NCI-H1105 treated with DMSO at 0.1 percent for 48 hours (cell line): ENCODE results near the gene DTWD1.
"Not testable (repeated sequence)": the region's sequence is repeated elsewhere in the genome, so short reads cannot be mapped to it uniquely, and the experiment has no call there.

ENCODE experiments used
- DNase-seq: peaks from one replicate; lab custom pipeline; 2025; lab: John Stamatoyannopoulos, UW

Gene DTWD1, protein sequence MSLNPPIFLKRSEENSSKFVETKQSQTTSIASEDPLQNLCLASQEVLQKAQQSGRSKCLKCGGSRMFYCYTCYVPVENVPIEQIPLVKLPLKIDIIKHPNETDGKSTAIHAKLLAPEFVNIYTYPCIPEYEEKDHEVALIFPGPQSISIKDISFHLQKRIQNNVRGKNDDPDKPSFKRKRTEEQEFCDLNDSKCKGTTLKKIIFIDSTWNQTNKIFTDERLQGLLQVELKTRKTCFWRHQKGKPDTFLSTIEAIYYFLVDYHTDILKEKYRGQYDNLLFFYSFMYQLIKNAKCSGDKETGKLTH

DNA sequence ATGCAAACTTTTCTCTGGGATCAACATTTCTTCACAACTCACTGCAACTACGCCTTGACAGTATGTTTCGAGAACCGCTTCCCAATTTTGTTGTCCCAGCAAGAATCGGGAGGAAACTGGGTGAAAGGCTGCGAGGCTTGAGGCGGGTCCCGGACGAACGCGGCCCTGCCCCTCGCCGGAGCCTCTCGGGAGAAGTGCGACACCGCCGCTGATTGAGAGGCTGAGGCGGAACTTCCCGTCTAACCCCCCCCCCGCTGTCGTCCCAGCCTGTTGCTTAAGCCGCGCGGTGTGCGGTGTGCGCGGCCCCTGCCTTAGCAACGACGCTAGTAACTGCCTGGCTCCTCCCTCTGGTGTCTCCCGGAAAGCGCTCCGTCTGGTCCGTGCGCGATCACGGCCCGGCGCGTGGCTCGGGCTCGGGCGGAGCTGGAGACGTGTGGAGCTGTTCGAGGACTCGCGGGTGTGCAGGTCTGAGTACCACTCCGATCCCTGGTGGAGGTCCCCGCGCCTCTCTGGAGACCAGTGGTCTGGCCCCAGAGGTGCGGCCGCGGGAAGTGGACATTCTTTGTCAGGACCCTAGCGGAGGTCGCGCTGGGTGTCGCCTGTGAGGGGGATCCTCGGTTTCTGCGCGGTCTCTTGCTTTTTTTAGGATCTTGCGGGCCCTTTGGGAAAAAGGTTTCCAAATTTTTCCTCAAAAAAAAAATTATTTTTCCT lies at the start of gene DTWD1, which contains the start of gene FAM227B:
DTWD1 (plus strand) TSS at position 391 of the 711 bp plus-strand sequence. CDS start 4,120 bp downstream, outside the sequence.
FAM227B (minus strand) TSS at position 161 of the 711 bp plus-strand sequence. CDS start 5,647 bp downstream, outside the sequence.
- peak; percentile 87 for DNase-seq

DNA sequence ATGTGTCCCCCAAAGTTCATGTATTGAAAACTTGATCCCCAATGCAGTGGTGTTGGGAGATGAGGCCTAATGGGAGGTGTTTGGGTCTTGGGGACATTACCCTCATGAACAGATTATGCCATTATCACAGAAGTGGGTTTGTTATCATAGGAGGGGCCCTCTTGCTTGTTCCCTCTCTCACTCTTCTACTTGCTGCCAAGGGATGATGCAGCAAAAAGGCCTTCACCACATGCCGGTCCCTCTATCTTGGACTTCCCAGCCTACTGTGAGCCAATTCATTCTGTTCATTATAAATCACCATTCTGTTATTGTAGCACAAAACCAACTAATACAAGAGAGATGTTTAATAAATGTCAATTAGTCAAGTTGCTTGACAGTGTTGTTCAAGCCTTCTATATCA lies 47.4 kb upstream of the DTWD1 start:
- DNase-seq, result no peak

DNA sequence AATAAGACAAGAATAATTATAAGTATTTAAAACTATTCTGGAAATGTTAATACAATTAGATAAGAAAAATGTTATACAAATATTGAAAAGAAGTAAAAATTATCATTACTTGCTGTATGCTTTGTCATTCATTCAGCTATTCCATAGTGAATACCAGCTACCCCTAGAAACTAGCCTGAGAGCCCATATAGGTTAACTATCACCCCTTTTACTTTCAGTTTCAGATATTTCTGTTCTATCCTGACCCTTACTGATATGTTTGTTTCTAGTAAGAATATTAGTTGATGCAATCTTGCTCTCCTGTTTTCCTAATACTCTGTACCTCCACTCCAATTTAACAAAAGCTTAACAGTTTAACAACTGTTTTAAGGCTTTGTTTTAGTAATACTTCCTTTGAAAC lies 31.8 kb upstream of the DTWD1 start:
- DNase-seq, result no peak

DNA sequence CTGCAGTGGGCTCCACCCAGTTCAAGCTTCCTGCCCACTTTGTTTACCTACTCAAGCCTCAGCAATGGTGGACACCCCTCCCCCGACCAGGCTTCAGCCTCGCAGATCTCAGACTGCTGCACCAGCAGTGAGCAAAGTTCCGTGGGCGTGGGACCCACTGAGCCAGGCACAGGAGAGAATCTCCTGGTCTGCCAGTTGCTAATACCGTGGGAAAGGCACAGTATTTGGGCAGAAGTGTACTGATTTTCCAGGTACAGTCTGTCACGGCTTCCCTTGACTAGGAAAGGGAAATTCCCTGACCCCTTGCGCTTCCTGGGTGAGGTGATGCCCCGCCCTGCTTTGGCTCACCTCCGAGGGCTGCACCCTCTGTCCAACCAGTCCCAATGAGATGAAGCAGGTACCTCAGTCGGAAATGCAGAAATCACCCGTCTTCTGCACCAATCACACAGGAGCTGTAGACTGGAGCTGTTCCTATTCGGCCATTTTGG lies 28.0 kb upstream of the DTWD1 start:
- DNase-seq, result not testable (repeated sequence)

DNA sequence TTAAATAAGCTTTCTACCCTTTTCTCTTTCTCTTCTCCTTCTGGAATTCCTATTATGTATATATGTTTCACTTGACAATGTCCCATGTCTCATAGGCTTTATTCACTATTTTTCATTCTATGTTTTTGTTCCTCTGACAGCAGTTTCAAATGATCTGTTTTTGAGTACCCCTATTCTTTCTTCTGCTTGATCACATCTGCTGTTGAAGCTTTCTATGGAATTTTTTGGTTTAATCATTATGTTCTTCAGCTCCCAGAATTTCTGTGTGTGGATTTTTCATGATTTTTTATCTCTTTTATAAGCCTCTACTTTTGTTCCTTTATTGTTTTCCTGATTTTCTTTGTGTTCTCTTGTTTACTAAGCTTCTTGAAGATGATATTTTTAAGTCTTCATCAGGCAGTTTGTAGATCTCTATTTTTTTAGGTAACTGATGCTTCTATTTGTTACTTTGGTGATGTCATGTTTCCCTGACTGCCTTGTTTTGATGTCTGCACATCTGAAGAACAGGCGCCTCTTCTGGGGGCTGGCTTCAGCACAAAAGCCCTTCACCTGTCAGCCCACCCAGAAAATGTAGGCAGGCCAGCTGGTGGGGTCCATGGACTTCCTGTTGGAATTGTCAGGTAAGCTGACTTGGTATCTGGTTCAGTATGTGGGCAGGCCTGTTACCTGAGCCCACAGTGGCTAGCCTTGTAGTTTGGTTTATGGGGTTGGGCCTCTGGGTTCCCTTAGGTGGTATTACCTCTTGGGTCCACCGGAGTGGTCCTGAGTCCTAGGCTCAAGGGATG lies 16.0 kb upstream of the DTWD1 start:
- no peak for DNase-seq

DNA sequence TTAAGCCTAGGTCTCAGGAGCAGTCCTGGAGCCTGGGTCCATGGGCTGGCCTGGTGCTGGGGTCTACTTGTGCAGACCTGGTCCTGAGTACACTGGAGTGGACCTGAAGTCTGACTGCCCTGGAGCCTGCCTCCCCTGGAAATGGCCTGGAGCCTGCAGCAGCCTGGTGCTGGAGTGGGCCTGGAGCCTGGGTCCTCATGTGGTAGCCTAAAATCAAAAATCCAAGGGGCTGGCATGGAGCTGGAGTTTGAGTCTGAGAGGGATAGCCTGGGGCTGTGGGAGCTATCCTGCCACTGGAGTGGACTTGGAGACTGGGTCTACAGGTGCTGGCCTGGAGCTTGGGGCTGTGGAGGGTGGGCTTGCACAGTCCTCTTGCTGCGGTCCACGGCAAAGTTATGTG lies 15.3 kb upstream of the DTWD1 start:
- no peak for DNase-seq

DNA sequence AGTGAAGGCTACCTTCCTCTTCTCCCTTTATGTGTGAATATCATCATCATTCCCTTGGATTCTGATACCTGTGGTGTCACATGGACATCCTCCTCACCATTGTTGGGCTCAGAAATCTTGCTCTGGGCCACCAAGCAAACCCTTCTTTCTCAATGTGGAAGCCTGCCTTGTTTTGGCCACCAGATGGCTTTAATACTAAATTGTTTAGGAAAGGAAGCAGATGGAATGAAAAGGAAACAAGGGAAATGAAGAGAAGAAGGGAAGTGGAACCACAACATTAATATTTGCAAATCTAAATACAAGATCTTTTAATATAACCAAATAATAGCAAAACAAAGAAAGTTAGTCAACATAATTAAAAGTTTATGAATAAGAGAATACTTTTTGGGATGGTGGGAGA lies 14.3 kb upstream of the DTWD1 start:
- DNase-seq, result no peak

DNA sequence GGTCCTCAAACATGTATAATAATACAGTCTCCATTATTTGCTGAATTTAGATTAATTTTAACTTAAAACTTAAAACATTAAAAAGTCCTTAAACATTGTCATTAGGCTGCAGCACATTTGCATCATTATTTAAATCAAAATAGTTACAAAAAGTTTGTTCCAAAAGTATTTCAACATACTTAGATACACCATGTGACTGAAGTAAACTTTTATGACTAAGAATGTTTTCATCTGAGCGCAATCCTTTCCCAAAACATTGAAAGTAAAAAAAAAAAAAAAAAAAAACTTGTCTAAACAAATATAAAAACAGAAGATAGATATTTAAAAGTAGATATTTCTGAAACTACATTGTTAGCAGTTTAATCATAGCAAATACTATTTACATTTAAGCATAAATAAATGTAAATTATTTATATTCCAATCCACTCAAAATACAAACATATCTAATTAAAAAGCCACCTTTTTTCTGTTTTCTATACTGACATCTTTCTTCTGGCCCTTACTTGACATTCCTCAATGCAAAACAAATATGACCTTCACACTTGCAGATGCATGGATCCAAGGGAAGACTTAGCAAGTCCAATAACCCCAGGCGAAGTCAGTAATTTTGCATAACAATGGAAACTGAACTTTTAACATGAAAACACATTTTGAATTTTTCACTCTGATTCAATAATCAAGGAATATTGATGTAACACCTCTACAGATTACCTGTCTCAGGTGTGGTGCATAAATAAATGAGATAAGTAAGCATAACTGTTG lies 10.5 kb upstream of the DTWD1 start:
- DNase-seq, result no peak

DNA sequence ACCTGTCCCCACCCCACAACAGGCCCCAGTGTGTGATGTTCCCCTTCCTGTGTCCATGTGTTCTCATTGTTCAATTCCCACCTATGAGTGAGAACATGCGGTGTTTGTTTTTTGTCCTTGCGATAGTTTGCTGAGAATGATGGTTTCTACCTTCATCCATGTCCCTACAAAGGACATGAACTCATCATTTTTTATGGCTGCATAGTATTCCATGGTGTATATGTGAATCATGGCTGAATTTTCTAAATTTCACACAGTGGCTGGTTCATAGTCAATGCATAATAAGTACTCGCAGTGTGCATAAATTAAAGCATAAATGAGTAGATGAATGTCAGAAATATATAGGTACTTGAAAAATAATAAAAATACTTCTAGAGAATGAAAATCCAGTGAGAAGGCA lies 8.6 kb upstream of the DTWD1 start:
- not testable (repeated sequence) for DNase-seq

DNA sequence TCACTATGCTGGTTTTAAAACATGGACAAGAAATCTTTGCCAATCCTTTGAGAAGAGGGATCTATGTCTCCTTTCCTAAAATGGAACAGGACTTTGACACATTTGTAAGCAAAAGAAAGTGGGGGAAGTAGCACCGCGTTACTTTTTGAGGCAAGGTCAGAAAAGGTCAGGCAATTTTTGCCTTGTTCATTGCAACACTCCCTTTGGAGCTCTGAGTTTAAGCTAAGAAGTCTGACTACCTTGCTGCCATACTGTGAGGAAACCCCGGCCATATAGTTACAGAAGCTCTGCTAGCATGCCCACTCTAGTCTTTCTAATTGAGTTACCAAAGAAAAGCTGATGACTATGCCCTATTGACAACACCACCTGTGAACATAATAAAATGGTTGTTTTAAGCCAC lies 1.6 kb upstream of the DTWD1 start:
- no peak for DNase-seq

DNA sequence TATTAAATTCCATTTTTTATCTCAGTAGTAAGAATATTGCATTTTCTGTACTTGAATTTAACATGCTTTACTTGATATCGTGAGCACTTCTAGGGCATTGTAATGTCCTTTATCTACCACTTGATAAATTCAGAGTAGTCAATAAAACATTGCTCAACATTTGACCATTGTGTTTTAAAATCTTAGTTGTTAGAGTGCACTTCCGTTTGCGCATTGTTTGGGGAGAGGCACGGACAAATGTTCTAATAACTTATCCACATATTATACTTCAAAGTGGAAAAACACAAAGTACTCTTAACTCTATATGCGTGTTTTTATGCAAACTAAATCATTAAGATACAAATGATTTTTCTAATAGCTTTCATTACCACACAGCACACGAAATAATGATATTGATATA lies 649 bp upstream of the DTWD1 start:
- no peak for DNase-seq

DNA sequence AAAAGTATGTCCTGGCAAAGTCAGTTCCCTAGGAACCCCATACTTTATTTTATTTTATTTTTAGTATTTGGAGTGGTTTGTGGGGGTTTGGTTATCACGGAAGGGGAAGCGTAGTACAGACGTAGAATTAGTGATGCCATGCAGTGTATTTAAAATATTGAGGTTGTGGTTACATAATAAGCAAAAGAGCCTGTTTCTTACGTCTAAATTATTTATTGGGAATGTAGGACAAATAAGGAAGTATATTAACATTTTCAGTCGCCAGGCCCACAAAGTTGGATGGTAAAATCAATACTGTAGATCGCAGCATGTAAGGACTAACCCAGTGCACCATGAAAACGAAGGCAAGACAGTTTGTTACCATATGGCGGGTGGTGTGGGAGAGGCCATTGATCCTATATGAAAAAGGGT lies 558 bp downstream of the DTWD1 start:
- DNase-seq, result no peak

DNA sequence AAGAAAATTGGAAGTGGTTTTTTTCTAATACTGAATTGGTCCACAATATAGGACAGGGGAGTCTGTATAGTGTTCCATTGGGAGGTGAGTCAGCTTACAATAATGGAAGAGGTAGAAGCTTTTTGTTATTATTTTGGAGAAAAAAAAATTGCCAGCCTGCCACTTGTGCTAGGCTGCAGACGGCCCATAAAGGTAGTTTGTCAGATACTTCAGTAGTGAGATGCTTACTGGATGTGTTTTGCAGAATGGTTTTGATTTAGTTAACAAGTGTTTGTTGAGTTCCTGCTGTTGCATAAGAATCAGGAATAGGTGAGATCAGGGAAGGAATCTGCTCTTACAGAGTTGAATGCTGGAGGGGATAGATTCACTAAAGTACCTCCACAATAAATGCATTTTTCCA lies 1.0 kb downstream of the DTWD1 start:
- no peak for DNase-seq

DNA sequence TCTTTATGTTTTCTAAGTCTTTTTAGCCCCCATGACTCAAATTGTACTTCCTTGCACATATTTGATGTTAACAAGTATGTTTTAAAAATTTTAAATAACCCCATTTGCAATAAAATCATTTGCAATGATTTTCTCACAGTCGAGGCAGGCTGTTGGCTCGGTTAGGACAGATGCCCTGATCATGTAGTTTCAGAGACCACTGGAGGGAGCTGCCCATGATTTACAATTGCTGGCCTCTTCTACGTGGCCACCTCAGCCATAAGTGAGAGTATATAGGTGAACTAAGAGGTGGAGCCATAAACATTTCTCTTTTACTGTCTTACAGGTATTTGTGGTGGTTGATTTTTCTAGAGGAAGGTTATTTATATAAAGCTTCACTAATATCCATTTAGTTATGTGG lies 1.7 kb downstream of the DTWD1 start:
- DNase-seq, result no peak

DNA sequence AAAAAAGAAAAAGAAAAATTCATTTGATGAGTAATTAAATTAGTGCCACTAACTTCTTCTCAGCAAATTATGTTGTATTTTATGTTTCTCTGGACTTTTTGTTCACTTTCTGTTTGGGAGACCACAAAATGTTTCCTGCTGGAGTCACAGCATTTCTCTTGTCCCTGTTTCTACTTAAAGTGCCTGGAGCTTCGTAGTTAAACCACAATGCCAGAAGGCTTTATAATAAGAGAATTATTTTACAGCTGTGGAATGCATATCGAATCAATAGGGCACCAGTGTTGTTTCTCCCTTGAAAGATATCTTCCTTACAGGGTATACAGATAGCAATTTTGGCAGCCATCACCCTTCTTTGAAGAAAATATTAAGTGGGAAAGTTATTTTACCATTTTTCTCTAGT lies 3.2 kb downstream of the DTWD1 start:
- no peak for DNase-seq

DNA sequence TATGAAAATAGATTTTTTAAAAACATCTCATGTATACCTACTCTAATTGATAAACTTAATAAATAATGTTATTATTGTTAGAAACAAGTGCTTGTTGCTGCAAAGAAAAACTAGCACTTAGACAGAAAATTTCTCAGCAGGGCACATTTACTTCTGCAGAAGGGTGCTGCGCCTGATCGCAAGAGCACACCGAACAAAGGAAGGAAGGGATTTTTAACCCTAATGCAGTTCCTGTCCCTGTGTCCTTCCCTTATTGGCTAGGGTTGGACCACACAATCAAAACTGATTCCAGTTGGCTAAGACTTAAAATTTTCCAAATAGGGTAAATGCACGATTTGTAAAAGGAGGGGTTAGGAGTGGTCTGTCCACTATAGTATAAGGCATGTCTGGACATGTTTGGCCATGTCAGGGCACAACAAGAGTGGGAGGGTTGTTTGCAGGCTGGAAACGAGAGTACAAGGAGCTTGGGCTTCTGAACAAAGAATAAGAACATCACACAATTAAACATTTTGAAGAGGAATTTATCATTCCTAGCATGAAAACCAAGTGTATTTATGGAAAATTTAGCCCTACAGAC lies 4.7 kb downstream of the DTWD1 start:
- DNase-seq, result no peak

DNA sequence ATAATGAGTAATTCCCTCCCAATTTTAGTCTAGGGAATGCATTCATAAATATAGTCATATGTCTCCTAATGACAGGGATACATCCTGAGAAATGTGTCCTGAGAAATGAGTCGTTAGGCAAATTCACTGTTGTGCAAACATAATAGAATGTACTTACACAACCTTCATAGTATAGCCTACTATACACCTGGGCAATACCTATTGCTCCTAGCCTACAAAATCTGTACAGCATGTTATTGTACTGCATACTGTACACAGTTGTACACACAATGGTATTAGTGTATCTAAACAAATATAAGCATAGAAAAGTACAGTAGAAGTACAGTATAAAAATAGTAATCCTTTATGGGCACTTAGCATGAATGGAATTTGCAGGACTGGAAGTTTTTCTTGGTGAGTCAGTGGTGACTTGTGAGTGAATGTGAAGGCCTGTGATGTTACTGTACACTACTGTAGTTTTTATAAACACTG lies 6.6 kb downstream of the DTWD1 start:
- DNase-seq, result no peak

DNA sequence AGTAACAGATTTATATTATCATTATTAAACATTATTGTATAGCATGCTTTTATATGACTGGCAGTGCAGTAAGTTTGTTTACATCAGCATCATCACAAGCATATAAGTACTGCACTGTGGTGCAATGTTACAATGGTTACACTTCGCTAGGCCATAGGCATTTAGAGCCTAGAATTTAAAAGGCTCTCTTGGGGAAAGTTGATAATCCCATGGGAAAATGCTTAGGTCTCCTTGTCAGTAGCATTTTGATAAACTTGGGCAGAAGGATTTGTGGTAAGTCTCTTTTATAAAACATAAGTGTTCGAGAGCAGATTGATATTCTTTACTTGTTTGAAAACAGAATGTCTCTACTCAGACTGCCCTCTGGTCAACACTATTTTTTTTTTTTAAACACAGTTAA lies 7.5 kb downstream of the DTWD1 start:
- no peak for DNase-seq

DNA sequence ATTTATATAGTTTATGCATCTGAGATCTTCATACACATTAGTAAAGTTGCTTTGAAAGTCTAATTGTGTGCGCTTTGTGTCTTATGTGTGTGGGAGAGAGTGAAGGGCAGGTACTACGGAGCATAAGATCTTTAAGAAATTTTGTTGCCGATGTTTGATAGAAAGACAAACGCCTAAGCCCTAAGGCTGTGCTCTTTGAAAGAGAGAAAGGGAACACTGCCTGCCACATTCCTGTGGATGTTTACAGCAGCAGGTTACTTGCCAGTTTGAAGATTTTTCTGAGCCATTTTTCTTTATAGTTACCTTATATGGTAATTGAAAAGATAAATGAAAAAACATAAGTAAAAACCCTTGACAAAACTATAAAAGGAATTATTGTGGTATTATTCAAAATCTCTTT lies 17.0 kb downstream of the DTWD1 start:
- DNase-seq, result no peak

DNA sequence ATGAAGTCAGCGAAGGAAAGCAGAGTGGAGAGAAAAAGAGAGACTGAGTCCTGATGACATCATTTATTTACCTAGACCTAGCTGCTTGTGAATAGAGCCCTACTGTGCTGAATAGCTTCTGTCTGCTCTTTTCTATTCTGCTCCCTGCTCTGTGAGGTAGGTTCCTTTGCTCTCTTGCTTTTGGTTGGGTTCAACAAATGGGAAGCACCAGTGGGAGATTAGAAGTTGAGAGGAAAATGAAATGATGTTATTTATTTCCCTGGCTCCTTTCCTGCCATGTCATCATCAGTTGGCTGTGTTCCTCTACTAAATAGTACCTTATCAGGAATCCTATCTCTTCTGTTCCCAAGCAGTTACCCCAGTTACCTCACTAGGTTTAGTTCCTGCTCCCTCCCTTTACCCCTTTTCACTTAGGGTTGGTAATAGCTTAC lies 23.5 kb downstream of the DTWD1 start:
- DNase-seq, result no peak

DNA sequence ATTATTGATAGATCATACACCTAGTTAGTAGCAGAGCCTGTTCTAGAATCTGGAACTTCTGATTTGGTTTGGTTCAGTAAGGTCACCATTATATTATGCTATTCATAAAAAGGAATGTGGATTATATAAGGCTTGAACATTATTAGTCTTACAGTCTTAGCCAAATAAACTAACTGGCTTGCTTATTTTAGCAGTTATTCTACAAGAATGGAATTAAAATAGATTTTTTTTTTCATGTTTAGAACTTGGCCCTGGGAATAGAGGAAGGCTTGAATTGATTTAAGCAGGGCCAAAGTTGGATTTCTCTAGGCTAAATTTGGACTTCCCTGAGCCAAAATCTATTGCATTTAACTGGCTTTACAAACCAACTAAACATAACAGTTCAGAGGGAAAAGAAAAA lies 24.4 kb downstream of the DTWD1 start:
- no peak for DNase-seq
